GM21619 (cell line): ENCODE data around the gene SLC27A2.

Experiments used
- ATAC-seq: cut with Tn5 transposase; IDR thresholded peaks from one replicate; pipeline ENCODE4 v1.9.1; 2021; ENCODE audit not compliant: unreplicated experiment

Gene SLC27A2

DNA sequence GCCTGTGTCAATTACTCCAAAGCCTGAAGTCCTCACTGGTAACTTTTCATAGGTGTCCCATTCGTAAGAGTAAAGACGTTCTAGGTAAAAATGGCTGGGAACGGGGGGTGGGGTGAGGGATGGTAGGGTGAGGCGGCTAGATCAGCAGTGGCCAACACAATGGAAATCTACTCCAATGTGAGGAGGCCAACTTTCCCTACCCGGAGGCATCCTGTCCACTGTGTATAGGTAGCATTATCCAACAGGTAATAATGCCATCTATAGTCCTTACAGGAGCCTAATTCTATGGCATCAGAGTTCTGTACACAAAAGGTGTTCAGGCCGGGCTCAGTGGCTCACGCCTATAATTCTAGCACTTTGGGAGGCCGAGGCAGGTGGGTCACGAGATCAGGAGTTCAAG lies 54.4 kb downstream of the SLC27A2 start:
- no peak for ATAC-seq

DNA sequence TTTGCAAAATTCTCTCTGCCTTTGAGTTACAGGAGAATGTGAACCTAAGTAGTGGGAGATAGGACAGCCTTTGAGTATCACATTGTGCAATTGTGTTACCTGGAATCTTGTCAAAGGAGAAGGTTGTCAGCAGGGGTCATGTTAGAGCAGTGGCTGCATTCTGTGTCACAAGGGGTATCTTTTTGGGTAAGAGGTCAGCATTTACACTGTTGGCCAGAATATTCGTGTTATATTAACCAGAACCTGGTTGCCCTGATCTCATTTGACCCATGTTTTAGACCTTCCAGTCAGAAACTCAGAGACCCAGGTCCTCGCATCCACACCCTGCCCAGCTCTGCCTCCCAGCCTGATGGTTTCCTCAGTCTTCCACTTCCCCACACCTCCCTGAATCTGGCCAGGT lies 56.3 kb downstream of the SLC27A2 start:
- ATAC-seq, result no peak

DNA sequence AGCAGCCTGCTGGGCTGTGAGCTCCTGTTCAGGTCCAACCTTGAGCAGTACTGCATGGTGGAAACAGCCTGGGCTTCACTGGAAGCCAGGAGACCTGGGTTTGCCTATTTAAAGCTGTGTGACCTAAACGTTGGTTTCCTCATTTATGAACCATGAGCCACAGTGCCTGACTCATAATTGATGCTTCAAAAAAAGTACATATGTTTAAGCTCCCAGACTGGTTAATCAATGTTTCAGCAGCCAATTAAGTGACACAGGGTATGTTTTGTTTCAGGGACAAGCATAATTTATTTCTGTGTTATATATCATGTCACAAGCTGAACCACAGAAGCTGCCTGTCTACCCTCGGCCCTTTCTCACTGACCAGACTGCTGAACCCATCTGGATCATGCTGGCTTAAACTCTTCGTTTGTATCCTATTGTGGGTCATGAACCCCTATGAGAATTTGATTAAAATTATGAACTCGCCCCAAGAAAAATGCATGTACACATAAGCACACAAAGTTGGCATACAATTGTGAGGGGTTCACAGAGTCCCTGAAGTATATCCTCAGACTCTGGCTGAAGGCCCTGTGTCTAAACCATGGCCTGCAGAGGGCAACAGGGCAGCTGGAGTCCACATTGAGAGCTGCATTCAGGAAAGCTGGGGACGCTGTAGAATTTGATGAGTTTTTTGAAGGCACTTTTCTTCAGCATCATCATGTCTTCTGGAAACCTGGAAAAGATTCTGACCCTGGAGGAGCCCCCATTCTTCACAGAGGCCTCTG lies 59.9 kb downstream of the SLC27A2 start:
- ATAC-seq, result no peak

DNA sequence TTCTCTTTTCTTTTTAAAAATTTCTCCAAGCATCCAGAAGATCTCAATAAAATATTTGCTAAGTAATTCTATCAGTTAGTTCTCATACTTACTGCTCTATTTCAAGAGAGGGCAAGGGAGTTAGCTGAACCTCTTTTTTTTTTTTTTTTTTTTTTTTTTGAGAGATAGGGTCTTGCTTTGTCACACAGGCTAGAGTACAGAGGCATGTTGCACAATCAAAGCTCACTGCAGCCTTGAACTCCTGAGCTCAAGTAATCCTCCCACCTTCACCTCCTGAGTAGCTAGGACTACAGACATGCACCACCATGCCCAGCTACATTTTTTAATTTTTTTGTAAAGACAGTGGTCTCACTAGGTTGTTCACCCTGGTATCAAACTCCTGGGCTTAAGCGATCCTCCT lies 62.2 kb downstream of the SLC27A2 start:
- no peak for ATAC-seq

DNA sequence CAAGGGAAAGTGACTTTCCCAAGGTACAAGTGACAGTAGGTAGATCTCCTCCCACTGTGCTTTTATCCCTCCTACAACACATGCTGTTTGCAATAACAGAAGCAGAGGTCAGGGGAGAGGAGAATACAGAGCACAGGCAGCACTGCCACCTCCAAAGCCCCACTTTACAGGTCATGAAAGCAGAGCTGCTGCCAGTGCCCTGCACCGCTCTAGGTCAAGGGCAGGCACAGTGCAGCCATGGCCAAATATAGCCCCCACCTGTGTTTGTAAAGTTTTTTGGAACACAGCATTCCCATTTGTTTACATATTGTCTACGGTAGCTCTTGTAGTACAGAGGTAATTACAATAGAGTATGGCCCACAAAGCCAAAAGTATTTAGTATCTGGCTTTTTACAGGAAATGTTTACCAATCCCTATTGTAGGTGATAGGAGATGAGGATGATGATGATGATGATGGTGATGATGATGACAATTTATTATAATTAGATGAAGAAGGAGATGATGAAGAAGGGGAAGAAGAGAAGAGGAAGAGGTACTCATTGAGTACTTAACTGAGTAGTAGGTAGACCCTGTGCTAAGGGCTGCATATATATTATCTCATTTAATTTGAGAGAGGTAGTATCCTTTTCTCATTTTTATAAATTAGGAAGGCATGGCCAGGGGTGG lies 63.1 kb downstream of the SLC27A2 start:
- no peak for ATAC-seq

DNA sequence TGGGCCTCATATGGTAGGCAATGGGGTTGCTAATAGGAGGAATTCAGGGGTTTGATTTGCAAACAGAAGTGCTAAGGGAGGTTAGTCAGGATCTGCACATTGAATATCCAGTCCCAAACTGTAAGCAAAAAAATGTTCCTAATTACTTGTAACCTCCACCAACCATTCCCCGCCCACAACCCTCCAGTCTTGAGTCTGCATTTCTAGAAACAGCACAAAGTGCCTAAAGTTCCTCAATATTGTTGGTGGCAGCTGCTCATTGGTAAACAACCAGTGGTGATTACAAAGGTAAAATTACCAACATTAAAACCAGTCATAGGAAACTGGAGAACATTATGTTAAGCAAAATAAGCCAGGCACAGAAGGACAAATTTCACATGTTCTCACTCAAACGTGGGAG lies 64.6 kb downstream of the SLC27A2 start:
- ATAC-seq, result no peak

DNA sequence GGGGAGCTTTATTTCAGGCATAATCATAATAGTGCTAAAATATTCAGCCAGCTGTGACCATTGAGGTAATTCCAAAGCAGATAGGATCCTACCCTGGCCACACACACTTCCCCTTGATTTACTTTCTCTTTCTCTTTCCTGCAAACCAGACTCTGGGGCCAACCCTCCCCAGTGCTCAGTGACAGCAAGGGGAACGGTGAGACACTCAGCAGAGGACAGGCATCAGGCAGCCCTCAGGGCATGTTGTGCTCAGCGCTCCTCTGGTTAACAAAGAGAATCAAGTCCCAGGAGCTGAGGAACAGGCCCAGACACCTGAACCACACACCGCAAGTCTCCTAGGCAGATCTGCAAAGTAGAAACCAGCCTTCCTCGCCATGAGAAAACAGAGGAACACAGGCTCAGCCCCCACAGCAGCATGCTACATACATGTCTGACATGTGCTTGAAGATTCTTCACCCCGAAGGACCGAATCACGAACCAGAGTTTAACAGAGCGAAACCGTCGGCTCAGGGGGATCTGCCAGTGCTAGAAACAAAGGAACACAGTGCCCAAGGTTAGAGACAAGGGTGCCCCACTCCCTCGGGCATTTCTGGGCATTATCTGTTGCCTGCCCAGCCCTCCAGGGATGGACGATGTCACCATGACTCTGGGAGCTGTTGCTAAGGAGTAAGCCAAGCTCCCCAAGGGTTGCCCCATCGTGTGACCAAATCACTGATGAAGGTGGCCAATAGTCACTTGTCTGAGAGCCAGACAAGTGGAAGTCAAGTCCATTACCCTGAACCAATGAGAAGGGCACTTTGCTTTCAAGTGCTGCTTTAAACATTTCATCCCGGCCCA lies 66.0 kb downstream of the SLC27A2 start:
- ATAC-seq, result peak; percentile 92

DNA sequence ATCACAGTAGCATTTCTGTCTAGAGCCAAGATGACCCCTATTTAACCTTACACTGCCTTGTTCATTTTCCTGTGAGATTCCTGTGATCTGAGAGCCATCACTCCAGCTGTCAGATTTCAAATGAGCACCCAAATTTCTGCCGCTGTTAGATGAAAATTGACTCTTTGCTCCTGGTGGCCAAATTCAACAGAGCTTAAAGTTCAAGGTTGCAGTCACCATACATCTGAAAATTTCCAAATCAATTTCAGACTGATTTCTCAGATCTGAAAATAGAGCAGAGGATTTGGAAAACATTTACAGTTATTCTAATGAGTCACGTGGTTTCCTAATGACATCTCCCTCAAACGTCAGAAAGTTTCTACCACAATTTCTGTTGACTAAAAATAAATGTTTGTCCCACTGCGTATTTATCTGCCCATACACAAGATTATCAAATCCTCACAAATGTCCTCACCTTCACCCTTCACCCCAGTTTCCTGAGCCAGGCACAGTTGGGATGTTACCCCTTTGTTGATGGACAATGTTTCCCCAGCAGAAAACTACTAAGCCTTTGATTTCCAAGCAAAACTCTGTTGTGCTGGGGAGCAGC lies 67.1 kb downstream of the SLC27A2 start:
- ATAC-seq, result no peak

DNA sequence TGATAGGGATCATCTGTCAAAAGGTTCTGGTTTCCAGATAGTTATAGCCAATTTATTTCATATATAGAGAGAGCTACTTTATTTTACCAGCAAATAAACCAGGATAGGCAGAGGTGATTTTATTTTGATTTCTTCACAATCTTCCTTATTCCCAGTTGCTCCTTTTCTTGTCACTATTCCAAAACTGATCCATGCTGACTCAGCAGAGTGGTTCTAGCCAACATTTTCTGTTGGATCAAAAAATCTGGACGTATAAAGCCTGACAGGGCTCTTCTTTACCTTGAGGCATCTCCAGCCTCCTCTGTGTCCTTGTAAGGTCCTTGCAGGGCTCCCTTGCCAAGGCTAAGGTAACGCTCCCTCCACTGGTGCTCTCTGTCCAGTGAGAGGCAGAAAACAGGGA lies 67.7 kb downstream of the SLC27A2 start:
- no peak for ATAC-seq

DNA sequence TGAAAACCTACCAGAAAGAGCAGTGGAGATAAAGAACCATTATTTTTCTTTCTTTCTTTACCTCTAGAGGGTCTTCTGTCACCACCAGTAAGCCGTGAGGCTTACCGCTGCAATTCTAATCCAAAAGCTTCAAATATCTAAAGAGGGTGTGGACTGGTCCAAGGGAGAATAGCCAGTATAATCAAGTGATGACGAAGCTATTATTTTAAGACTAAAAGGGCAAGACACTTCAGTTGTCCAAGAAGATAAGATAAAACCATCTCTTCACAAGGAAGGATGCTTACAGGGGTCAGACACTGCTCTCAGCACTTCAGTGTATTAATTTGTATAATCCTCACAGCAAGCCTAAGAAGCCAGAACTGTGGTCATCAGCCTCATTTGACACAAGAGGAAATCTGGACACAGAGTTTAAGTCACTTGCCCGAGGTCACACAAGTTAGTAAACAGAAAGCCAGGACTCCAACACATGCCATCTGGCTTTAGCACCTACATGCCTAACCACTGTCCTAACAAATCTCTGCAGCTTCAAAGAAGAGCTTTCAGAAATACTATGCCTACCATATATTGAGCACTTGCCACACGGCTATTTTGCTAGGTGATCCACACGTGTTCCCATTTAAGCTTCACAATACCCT lies 68.9 kb downstream of the SLC27A2 start:
- no peak for ATAC-seq

DNA sequence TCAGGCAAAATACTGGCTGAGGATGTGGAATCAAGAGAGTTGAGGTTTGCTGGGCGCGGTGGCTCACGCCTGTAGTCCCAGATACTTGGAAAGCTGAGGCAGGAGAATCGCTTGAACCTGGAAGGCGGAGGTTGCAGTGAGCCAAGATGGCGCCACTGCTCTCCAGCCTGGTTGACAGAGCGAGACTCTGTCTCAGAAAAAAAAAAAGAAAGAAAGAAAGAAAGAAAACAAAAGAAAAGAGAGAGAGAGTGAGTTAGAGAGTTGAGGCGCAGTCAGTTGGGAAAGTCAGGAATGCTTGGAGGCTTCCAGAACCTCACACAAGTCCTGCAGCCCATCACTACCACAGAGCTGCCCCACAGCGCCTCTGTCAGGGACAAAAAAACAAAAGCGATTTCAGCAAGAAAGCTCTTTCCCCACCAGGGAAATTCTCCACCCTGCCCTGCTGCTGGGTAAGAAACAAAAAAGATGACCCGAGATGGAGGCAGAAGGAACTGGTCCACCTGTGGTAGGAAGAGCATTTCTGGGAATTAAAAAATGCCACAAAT lies 69.7 kb downstream of the SLC27A2 start:
- ATAC-seq, result no peak

DNA sequence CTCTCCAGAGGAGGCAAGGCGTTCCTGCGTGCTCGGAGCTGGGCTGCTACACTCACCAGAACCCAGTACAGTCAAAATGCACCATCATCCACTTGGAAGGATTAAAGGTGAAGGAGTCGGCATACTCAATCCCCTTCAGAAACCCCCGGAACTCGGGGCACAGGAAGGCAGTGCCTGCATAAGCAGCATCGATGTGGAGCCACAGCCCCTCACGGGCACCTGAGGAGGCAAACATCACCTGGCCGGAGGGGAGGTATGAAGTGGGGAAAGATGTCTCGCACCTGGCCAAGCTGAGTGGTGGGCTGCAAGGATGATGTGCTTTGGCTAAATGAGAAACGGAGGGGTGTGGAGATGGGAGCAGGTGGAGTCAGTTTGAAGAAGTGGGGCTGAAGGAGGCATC lies 70.6 kb downstream of the SLC27A2 start:
- ATAC-seq, result no peak

DNA sequence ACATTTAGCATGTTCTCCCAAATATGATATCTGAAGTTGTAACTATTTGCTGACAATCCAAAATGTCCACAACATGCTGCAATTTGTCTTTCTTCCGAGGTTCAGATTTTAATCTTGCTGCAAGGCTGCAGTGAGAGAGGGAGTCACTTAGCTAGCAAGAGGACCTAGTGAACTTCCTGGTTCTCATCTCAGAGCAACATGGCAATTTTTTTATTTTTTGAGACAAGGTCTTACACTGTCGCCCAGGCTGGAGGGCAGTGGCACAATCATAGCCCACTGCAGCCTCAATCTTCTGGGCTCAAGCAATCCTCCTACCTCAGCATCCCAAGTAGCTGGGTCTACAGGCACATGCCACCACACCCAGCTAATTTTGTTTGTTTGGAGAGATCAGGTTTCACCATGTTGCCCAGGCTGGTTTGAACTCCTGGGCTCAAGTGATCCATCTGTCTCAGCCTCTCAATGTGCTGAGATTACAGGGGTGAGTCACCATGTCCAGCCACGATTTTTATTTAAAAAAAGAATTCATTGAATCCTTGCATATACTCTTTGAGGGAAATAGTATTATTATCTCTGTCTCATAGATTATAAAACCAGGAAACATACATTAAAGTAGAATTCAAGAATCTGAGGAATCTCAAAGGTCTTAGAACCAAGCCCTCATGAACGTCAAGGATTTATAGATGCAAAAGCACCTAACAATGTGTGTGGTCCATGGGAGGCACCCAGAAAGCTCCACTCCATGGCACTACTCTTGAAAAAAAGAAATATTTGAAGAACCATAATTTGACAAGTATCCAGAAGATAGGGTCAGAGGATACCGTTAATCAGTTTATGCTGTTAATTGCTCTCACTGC lies 74.4 kb downstream of the SLC27A2 start:
- no peak for ATAC-seq

DNA sequence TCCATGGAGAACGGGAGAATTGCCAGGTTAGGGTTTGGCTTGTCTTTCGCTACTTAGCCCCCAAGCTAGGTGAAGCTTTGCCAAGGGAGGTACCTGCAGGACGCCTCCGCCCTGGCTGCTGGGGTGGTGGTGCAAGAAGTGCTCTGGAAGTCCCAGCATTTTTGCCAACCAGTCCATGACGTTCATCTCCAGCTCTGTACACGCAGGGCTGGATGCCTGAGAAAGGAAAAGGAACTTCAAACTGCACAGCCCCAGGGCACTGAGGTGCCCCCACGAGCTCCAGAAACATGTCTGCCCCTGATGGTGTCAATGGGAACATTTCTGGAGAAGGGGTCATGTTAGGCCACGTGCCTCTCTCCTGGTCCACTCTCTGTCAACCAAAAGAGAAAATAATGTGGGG lies 75.3 kb downstream of the SLC27A2 start:
- ATAC-seq, result no peak

DNA sequence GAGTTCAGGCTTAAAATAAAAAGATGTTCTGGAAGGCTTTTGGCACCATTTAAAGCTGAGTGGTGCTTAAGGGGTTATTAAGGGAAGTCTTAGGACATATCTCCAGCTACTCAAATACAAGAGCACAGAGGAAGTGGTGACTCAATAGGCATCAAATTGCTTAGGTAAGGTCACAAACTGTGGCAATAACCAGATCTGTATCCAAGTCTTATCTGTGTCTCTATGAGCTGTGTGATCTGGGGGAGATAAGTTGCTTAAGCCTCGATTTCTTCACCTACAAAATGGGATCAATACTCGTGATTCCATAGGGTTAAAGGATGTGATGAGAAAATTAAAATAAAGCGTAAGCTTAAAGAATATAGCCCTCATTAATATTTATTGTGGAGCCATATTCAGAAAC lies 75.9 kb downstream of the SLC27A2 start:
- ATAC-seq, result no peak

DNA sequence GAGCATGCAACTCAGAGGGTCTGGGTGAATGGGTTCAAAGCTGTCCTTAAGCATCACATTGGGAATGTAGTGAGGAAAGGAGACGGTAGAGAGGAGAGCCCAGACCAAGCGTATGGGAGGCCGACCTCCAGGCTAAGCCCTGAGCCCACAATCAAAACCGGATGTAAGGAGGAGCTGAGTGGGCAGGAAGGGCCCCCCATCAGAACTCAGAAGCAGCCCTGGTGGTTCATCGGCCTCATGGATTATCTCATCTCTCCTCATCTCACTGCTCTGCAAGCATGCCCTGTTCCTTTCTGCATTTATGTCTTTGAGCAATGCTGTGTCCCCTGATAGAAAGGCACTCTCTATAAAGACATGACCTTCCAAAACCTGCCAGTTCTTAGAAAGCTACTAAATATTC lies 77.3 kb downstream of the SLC27A2 start:
- no peak for ATAC-seq

DNA sequence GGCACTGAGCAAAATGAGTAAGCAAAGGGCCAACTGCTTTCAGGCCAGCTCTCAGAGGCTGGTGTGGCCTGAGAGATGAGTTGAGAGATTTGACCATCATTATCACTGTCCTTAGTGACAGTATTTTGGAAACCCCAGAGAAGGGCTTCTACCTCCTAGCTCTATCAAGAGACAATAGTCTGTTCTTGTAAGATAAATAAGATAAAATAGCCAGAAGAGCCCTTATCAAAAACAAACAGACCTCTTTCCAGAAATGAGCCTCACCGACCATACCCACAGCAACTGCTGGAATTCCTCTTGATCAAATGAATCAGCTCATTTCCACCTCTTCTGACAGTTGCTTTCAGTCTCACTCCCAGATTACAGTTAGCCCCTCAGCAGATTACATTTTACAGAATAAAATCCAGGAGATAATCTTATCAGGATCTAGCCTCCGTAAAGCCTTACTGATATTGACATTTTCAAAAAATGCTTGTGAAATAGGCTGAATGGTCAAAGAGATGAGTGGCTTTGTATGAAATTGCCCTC lies 79.0 kb downstream of the SLC27A2 start:
- peak; percentile 39 for ATAC-seq

DNA sequence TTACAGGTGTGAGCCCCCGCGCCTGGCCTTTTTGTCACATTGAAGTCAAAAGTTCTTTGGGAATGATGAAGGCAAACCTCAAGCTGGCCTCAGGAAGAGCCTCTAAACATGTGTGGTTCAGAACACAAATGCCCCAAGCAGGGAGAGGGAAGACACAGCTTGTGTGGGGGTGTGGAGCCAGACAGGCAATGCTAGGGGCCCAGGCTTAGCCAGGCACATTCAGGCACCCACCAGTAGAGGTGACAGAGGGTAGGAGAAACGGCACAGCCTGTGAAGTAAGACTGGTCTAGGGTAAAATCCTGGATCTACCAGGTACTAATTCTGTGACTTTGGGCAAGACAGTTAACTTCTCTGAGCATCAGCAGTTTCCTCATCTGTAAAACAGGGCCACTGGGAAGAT lies 80.0 kb downstream of the SLC27A2 start:
- ATAC-seq, result no peak

DNA sequence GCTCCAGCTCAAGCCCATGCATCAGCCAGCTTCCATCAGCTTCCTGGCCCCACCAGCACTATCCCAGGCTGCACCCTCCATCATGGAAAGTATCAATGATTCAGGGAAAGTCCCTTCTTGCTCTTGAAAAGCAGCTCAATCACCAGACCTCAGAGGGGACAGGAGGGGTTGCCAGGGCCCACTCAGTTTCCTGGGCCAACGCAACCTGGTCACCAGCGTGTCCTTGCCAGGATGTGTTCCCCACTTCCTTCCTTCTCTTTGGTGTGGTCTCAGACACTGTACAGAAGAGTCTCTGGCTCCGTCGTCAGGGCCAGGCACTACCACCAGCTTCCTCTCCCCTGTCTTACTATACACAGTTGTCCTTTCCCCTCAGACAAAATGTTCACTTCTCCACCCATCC lies 80.5 kb downstream of the SLC27A2 start:
- no peak for ATAC-seq

DNA sequence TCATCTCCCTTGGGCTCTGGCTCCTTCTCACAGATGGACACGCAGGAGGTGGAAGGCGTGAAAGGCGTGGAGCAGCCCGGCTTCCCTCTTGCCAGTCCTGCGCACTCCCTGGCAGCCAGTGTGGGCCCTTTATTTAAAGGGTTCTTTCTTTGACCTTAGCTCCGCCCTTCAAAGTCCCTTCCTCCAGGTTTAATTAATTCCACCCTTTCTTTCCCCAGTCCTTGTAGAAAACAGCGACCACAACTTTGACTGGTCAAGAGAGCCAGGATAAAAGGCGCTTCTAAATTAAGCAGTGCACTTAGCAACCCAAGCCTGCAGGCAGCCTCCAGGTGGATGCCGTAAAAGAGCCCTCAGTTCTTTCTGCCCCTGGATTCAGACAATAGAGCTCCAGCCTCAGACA lies 83.6 kb downstream of the SLC27A2 start, which contains the start of gene HDC:
TSS of gene HDC (minus strand) at position 107 of the 400 bp plus-strand sequence. CDS start at position 4, 103 bp downstream.
- ATAC-seq, result no peak
